GM18511 (cell line): ENCODE results near the gene ZNF618.
"Not testable (repeated sequence)": the region's sequence is repeated elsewhere in the genome, so short reads cannot be mapped to it uniquely, and the experiment has no call there.

ENCODE experiments used
- ATAC-seq: cut with Tn5 transposase; IDR thresholded peaks from one replicate; pipeline ENCODE4 v1.9.1; 2021; ENCODE audit warnings: mild to moderate bottlenecking, moderate library complexity; ENCODE audit not compliant: unreplicated experiment

ZNF618 gene

DNA sequence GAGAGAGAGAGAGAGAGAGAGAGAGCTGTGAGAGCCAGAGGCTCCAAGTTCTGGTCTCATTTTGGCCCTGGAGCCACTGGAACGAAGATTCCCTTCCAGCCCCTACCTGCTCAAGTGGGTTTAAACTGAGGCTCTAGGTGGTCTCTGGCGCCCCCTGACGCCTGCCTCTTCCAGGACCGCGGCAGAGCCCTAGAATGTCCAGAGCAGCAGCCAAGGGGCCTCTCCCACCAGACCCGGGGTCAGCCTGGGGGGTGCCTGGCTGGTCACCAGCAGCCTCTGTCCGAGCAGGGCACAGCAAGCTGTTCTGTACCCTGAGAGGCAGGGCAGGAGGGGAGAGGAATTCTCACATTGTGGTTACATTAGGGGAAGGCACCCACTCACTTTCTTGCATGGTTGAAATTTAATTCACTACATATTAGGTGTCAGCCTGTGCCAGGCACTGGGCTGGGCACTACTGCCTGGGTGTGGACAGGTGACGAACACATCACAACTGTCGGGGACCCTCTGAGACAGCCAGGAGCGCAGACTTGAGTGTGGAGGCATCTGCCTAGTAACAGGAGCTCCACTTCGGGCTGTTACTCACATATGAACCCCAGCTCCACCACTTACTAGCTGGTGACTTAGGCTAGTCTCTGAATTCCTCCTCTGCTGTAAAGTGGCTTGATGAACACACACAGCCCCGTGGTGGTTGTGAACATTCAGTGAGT is 157.4 kb downstream of the ZNF618 start:
- no peak for ATAC-seq

DNA sequence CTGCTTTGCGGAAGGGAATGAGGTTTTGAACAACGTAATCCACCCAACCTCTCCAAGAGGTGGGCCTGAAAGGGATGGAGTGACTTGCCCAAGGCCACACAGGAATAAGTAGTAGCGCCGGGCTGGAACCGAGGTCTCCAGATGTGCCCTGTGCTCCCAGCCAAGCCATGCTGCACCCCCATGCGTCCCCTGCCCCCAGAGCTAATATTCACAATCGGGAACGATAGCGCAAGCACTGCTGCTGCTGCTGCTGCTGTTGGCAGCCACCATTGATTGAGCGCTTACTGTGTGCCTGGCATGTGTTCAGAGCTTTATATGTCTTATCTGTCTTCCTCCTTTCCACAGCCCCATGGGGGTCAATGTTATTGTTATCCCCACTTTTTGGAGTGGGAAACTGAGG is 158.1 kb downstream of the ZNF618 start:
- no peak for ATAC-seq

DNA sequence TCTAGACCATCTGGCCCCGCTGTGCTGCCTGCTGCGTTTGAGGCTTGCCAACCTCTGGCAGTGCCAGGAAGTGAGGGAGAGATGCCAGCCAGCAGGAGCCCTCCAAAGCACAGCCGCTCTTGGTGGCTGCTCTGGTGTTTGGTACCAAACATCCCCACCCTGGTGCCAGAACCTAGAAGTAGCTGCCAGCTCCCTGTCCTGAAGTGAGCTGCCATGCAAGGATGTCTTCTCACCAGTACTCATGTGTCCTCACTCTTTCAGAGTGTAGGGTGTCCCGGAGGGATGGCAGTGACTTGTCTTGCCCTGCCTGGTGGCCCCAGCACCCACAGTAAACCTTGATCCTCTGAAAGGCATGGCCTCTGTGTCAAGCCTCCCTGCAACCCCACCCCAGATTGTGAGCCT is 158.6 kb downstream of the ZNF618 start:
- ATAC-seq: no peak

DNA sequence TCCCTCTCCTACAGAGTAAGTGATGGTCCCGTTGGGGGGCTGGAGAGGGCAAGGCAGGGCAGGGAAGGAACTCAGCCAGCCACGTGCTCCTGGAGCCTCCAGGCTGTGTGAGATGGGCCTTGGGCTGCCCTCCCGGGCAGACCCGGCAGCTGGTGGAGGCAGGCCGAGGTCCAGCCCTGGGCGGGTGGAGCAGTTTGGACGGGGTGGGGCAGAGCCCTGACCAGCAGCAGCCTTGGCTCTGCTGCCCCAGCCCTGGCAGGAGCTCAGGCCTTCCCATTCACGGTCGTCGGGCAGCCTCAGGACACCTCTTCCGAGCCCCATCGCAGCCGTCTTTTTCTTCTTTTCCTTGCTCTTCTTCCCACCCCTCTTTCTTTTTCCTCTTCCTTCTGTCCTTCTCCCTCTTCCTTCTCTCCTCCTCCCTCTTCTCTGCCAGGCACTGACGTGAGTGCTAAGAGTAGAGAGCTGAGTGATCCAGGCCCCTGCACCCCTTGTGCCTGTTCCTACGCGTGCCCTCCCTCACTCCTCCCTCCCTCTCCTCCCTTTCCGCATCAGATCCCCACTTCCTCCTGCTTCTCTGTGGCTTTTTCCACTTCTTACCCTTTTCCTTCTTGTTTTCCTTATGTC is 159.2 kb downstream of the ZNF618 start:
- no peak for ATAC-seq

DNA sequence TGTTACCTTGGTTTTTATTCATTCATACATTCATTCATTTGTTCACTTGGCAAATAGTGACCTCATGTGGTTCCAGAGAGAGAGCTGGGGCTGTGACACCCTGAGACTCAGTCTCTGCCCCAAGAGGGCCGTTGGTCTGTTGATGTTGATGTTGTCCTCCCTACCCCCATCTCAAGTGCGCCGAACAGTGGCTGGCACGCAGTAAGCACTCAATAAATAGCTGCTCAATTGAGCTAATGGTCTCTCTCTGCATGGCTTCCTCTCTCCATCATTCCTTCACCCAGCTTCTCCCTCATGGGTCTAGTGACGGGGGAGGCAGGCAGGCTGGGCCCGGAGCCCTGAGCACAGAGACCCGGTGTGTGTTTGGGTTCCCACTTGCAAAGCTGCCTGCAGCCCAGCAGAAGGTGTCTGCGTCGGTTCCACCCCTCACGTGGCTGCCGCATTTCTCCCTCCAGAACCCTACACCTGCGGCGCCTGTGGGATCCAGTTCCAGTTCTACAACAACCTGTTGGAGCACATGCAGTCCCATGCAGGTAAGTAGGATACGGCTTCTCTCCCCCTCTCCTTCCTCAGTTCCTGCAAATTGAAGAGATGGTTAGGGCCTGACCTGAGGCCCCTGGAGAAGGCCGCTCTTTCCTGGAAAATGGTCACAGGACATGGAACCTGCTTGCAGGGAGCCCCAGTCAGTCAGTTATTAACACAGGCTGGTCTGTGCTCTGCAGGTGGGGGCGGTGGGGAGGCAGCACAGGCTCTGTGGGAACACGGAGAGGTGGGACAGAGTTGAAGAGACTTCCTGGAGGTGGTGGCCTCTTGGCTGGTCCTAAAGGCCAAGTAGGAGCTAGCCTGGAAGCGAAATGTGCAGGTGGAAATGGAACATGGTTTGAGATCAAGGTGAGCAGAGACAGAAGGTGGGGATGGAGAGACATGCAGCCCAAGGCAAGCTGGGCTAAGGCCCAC is 160.0 kb downstream of the ZNF618 start:
- ATAC-seq: no peak

DNA sequence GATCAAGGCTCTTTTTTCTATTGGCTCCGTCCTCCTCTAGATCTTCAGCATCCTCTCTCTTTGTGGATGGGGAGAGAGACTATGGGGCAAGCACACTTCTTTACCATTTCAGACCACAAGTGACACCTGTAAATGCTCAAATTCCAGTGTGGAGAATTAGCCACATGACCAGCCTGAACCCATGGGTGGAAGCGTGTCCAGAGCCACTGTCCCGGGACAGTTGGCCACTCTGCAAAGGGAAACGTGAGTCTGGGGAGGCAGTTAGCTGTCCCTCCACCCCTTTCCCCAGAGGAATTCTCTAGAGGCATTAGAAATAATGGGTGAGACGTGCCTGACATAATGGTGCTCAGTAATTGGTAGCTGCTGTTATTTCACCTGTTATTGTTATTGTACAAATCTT is 161.1 kb downstream of the ZNF618 start:
- ATAC-seq: no peak

DNA sequence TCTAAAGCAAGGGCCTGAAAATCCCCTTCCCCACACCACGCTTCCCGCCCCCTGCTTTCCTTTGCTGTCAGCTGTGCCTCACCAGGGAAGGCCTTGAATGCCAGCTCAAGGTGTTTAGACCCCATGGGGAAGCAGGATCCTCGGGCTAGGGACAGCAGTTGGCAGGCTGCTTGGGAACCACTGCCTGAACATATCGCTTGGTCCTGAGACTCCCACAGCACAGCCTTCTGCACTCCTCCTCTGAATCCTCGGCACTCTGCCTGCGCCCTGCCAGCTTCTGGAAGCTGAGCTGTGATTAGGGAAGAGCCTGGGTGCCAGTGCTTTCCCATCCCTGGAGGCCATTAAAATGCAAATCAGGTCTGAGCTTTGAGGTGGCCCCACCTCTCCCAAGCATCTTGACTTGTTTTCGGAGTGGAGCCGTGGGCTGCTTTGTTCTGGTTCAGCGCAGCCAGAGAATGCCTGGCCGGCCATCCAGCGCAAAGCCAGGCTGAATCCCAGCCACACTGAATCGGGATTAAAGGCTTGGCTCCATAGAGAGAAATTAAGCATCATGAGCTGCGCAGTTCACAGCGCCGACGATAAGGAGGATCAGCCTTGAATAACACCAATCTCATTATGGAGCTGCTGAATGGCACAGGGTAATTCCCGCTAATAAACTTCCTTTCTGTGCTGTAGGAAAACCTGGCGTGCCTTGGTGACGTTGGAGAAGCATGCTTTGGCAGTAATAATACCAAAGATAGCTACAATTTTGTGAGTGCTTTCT is 162.0 kb downstream of the ZNF618 start:
- ATAC-seq: no peak

DNA sequence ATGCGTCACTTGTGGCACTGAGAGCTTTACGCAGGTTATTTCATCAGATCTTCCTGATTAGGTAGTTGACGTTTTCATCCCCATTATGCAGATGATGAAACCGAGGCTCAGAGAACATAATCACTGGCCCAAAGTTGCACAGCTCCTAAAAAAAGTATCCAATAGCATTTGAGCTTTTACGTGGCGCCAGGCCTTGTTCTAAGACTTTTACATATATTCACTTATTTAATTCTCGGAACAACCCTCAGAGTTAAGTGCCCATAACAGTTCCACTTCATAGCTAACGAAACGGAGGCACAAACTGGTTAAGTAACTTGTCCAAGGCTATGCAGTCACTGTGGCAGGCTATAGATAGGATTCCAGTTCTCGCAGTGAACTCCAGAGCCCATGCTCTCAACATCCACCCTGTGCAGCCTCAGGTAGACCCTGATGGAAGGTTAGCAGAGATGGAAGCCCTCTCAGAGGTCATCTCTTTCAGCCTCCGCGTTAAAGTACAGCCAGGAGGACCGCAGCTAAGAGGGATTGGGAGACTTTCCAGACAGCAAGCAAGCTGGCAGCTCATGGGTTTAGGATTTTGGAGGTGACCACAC is 162.7 kb downstream of the ZNF618 start:
- ATAC-seq: no peak

DNA sequence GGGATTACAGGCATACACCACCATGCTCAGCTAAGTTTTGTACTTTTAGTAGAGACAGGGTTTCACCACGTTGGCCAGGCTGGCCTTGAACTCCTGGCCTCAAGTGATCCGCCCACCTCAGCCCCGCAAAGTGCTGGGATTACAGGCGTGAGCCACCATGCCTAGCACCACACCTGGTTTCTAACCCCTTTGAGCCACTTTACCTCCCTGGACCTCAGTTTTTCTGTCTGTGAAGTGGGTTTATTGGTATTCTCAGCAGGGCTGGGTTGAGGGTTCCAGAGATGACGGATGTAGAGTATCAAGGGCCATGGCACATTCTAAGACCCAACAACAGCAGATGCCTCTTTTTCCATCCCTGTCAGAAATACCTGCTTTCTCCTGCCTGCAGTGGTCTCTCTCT is 163.4 kb downstream of the ZNF618 start:
- ATAC-seq: no peak

DNA sequence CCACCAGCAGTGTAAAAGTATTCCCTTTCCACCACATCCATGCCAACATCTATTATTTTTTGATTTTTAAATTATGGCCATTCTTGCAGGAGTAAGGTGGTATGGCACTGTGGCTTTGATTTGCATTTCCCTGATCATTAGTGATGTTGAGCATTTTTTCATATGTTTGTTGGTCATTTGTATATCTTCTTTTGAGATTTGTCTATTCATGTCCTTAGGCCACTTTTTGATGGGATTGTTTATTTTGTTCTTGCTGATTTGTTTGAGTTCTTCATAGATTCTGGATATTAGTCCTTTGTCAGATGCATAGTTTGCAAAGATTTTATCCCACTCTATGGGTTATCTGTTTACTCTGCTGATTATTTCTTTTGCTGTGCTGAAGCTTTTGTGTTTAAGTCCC is 167.6 kb downstream of the ZNF618 start:
- not testable (repeated sequence) for ATAC-seq

DNA sequence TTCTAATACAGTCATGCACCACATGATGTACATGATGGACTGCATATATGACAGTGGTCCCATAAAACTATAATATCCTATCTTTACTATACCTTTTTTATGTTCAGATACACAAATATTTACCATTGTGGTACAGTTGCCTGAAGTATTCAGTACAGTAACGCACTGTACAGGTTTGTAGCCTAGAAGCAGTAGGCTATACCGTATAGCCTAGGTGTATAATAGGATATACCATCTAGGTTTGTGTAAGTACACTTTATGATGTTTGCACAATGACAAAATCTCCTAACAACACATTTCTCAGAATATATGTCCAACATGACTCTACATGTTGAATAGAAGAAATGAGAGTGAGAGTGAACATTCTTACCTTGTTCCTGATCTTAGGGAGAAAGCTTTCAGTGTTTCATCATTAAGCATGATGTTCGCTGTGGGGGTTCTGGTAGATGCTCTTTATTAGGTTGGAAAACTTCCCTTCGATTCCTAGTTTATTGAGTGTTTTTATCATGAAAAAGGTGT is 170.2 kb downstream of the ZNF618 start:
- ATAC-seq: no peak

DNA sequence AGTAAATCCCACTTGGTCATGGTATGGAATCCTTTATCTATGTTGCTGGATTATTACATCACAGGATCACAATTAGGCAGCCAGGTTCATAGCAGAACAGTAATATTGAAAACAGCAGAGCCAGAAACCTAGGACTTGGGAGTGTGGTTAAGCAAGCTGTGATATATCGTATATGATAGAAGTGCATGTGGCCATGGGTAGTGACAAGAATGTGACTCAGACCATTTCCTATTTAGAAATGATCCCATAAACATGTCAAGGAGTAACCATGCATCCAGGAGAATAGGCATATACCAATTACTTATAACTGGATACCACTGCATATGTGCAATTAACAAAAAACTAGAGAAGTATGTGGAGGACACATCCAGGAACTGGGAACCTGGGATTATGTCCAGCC is 170.8 kb downstream of the ZNF618 start:
- no peak for ATAC-seq

DNA sequence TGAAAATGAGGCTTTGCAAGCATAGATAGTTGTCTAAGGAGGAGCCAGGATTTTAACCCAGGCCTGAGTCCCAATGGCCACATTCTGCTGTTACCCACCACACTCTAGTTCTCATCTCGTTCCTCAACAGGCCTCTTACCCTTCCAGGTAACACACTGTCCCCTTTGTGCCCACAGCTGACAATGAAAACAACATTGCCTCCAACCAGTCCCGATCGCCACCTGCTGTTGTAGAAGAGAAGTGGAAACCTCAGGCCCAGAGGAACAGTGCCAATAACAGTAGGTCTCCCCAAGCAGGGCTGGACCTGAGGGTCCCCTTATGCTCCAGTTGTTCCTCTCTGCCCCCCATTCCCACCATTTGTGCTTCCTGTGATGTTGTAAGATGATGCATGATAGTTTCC is 171.6 kb downstream of the ZNF618 start:
- no peak for ATAC-seq

DNA sequence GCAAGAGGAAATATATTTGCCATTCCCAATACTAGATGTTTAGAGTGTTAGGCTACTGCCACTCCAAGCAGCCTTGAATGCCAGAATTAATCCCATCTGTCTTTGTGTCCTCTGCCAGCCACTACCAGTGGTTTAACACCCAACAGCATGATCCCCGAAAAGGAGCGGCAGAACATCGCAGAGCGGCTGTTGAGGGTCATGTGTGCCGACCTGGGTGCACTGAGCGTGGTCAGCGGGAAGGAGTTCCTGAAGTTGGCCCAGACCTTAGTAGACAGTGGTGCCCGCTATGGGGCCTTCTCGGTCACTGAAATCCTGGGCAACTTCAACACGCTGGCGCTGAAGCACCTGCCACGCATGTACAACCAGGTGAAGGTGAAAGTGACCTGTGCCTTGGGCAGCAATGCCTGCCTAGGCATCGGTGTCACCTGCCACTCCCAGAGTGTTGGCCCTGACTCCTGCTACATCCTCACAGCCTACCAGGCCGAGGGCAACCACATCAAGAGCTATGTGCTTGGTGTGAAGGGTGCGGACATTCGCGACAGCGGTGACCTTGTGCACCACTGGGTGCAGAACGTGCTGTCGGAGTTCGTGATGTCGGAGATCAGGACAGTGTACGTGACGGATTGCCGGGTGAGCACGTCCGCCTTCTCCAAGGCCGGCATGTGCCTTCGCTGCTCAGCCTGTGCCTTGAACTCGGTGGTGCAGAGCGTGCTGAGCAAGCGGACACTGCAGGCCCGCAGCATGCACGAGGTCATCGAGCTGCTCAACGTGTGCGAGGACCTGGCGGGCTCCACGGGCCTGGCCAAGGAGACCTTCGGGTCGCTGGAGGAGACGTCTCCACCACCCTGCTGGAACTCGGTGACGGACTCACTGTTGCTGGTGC is 172.7 kb downstream of the ZNF618 start:
- ATAC-seq: no peak

DNA sequence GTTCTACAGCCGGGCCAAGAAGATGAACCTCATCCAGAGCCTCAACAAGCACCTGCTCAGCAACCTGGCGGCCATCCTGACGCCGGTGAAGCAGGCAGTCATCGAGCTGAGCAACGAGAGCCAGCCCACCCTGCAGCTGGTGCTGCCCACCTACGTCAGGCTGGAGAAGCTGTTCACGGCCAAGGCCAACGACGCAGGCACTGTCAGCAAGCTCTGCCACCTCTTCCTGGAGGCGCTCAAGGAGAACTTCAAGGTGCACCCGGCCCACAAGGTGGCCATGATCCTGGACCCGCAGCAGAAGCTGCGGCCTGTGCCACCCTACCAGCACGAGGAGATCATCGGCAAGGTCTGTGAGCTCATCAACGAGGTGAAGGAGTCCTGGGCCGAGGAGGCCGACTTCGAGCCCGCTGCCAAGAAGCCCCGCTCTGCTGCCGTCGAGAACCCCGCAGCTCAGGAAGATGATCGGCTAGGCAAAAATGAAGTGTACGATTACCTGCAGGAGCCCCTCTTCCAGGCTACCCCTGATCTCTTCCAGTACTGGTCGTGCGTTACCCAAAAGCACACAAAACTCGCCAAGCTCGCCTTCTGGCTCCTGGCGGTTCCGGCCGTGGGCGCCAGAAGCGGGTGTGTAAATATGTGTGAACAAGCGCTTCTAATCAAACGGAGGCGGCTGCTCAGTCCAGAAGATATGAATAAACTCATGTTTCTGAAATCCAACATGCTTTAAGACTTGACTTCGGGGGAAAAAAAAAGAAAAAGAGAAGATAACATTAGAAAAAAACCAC is 173.5 kb downstream of the ZNF618 start:
- no peak for ATAC-seq

DNA sequence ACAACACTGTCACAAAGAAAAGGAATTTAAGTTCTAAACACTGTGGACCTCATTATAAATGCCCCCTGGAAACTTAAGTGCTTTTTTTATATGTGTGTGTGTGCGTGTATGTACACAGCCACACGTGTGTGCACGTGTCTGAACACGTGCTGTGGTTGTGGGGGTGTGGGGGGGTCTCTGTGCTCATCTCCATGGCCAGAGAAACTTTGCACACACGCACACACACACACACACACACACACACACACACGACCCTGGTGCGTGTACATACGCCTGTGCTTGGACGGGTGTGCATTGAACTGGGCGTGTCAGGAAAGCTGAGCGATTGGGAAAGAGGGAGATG is 174.1 kb downstream of the ZNF618 start:
- ATAC-seq: no peak

DNA sequence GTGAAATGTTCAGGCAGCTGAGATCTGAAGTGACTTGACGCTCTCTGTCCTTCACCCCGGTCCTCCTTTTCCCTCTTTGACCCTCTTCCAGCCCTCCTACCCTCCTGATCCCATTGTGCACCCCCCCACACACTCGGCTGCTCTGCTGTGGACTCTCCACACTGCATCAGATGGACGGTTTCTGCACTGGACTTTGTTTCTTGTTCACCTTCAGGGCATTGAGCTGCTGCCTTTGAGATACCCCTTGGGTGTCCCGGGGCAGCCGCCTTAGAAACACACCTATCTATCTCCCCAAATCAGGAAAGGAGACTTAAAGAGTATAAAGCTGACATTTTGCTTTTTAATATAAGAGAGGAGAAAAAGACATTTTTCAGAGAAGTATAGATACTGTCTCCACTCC is 174.5 kb downstream of the ZNF618 start:
- no peak for ATAC-seq

DNA sequence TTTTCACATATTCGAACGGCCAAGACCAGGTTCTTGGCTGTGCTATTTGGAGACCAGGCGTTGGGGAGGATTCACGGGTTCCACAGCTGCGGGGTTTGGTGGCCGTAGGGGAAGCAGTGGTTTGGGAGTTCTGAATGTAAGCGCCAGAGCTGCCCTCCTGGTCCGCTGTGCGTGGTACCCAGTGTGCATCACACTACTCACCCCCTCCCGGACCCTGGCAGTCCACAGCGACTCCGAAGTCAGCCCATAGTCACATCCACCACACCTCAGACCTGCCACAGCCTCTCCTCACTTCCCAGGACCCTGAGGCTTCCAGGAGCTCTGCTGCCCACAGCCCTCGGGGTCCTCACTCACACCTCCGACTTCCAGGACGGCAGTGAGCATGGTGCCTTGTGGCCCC is 175.2 kb downstream of the ZNF618 start:
- ATAC-seq: no peak

DNA sequence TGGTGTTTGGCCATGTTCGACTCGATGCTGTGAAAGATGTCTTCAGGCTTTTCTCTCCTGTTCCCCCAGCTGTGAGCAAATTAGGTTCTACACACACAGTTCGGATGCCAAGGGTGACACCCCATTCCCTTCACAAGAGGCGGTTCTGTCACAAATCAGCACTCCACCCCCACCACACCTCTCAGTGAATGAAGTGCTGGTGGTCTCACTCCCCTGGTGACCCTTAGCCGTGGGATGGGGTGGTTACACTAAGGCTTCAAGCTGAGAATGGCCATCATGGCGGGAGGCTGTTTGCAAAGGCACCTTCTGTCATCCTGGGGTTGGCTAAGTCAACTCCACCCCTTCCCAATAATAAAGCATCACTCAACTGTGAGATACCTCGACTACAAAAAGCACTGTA is 175.6 kb downstream of the ZNF618 start:
- ATAC-seq: no peak
